GM21737 (cell line): ENCODE data around the gene CSKMT.
A peak's percentile ranks its signal among the peaks of the same experiment; 100 is the strongest.
"Not testable (repeated sequence)": the region's sequence is repeated elsewhere in the genome, so short reads cannot be mapped to it uniquely, and the experiment has no call there.

Experiments used
- ATAC-seq: cut with Tn5 transposase; IDR thresholded peaks from one replicate; pipeline ENCODE4 v1.9.1; 2021; ENCODE audit warnings: mild to moderate bottlenecking, moderate library complexity; ENCODE audit not compliant: unreplicated experiment

Gene CSKMT

DNA sequence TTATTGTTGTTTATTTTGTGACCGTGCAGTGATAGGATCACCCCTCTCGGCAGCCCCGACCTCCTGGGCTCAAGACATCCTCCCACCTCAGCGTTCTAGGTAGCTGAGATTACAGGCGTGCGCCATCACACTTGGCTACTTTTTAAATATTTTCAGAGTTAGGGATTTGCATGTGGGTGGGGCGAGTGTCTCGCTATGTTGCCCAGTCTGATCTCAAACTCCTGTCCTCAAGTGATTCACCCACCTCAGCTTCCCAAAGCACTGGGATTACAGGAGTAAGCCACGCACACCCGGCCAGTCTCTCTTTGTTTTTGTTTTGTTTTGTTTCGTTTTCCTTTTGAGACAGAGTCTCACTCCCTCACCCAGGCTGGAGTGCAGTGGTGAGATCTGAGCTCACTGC, 10.8 kb upstream of the CSKMT start:
- ATAC-seq: no peak

DNA sequence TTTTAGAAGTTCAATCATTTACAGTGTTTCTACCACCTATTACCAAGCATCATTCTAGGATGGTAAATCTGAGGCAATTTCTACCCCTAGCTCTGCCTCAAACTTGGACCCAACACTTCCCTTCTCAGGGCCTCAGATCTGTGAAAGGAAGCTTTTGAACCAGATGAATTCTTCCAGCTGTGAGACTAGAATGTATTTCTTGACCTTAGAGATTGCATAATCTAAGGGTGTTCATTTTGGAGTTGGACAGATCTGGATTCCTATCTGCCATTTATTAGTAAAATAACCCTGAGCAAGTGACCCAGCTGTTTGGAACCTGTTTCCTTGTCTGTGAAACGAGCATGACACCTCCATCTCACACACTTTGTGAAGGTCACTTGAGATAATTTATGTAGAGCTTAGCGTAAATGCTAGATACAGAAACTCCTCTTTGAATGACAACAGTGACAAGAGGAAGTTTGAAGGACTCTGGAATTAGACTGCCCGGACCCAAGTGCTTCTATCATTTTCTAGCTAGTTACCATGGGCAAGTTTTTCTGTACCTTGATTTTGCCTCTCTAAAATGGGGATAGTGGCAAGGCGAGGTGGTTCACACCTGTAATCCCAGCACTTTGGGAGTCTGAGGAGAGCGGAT, 8.2 kb upstream of the CSKMT start:
- ATAC-seq: no peak

DNA sequence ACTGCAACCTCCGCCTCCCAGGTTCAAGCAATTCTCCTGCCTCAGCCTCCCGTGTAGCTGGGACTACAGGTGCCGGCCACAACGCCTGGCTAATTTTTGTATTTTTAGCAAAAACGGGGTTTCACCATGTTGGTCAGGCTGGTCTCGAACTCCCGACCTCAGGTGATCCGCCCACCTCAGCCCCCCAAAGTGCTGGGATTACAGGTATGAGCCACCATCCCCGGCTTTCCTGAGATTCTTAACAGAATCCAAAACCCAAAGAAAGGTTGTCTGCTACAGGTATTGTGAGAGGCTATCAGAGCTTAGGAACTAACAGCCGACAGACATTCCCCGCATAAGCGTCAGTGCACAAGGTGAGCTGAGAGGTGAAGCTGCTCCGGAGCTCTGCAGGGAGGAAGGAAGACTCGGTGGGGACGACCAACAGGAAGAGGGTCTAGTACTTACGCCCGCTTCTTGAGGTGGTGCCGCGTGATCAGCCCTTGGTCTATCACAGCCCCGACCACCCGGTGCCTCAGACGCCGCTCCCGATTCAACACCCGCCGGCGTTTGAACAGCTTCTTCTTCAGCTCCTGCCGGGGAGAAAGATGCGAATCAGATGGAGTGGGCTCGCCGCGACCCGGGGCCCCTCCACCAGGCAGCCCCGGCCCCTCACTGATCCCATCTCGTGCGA, 572 bp upstream of the CSKMT start:
- peak; percentile 29 for ATAC-seq

DNA sequence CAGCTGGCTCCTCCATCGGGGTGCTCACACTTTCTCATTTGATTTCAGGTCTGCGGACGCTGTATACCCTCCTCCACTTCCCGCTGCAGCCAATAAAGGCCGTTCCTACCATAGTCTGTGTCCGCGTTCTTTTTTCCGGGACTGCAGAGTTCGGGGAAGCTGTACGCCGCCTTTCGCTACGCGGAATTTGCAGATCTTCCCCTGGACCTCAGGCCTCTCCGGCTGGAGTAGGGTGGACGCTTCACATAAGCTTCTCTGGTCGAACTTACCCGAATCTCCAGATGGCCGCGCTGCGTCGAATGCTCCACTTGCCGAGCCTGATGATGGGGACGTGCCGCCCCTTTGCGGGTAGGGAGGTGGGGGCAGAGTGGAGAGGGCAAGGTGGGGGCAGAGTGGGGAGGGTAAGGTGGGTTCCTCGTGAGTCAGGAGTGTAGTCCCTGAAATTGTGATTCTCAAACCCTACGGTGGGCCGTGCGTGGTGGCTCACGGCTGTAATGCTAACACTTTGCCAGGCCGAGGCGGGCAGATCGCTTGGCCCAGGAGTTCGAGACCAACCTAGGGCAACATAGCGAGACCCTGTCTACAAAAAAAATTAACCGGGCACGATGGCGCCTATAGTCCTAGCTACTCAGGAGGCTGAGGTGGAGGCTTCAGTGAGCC, 617 bp downstream of the CSKMT start:
- ATAC-seq: no peak

DNA sequence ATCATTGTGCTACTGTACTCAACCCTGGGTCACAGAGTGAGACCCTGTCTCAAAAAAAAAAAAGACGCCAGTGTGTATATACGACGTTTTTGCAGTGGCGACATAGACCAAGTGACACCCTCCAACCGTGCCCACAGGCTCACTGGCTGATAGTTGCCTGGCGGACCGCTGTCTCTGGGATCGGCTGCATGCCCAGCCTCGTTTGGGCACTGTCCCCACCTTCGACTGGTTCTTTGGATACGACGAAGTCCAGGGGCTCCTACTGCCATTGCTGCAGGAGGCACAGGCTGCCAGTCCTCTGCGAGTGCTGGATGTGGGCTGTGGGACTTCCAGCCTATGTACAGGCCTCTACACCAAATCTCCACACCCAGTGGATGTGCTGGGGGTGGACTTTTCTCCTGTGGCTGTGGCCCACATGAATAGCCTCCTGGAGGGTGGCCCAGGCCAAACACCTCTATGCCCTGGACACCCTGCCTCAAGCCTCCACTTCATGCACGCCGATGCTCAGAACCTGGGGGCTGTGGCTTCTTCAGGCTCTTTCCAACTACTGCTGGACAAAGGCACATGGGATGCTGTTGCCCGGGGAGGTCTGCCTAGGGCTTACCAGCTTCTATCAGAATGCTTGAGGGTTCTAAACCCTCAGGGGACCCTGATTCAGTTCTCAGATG, 1.3 kb downstream of the CSKMT start:
- no peak for ATAC-seq

DNA sequence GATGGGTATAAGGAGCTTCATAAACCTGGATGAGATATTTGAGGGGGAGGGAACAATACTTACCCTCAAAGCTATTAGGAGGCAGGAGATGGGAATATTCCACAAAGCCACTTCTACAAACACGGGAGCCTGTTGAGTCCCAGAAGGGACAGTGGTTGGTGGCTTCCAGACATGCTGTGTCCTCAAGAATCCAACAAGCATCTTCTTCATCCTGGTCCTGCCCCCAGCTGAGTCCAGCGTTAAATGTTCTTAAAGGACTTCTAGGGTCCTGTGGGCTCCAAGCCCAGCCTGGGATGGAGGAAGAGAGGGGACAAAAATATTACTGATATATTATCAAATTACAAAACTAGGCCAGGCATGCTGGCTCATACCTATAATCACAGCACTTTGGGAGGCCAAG, 2.3 kb downstream of the CSKMT start:
- no peak for ATAC-seq

DNA sequence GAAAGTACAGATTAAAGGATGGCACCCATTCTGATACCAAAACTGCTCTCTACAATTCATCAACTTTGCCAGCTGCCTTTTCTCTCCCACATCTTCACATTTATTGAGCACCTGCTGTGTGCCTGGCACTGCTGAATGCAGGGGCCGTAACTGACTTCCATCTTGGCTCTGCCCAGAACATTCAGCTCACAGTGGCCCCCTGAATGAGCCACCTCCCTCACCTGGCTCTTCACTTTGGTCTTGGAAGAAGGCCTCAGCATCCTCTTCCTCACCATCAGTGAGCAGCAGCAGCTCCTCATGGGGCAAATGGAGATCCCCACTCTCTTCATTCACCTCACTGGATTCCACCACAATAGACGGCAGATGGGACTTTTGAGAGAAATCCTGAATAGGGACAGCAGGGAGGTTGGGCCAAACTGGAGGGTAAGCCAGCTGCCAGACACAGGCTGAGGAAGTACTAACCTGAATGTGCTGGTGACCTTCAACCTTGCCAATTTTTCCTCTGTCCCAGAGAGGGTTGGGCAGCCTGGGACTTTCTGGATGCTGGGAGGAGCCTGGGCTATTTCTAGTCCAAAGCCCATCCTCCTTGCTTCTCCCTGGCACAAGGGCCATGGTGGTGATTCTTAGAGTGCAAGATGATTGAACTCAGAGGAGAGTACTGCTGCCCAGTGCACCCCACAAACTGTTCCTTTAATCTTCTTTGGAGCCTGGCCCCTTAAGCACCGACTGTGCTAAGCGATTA, 4.5 kb downstream of the CSKMT start:
- no peak for ATAC-seq

DNA sequence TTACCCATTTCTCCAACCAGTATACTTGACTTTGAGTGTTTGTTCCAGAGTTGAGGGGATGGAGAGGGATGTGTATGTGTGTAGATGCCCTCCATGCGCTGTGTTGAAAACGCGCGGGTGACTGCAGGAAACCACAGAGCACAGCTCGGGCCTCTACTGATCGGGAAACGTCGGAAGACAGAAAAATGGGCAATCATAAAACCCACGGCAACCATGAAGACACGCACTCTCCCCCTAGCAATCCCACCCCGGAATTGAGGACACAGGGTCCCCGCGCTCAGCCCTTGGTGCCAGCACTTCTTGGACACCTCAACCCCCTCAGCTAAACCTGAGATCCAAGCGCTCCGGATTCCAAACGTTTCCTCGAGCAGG, 6.1 kb downstream of the CSKMT start:
- no peak for ATAC-seq

DNA sequence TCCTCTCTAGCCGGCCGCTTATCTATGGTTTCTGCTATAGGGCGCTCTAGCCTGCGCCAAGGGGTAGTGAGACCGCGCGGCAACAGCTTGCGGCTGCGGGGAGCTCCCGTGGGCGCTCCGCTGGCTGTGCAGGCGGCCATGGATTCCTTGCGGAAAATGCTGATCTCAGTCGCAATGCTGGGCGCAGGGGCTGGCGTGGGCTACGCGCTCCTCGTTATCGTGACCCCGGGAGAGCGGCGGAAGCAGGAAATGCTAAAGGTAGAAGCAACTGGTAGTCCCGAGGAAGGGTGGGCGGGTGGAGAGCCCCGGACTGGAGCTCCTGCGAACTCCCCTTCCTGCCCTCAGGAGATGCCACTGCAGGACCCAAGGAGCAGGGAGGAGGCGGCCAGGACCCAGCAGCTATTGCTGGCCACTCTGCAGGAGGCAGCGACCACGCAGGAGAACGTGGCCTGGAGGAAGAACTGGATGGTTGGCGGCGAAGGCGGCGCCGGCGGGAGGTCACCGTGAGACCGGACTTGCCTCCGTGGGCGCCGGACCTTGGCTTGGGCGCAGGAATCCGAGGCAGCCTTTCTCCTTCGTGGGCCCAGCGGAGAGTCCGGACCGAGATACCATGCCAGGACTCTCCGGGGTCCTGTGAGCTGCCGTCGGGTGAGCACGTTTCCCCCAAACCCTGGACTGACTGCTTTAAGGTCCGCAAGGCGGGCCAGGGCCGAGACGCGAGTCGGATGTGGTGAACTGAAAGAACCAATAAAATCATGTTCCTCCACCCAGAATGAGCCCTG, 6.7 kb downstream of the CSKMT start, which contains the start of the genes LBHD1 and UQCC3:
Gene LBHD1 (minus strand): TSS at position 660 of the 782 bp plus-strand sequence. CDS start 2,236 bp downstream, outside the sequence.
Gene UQCC3 (plus strand): TSS at position 66 of the 782 bp plus-strand sequence. CDS start 73 bp downstream, at position 139.
- peak; percentile 45 for ATAC-seq

DNA sequence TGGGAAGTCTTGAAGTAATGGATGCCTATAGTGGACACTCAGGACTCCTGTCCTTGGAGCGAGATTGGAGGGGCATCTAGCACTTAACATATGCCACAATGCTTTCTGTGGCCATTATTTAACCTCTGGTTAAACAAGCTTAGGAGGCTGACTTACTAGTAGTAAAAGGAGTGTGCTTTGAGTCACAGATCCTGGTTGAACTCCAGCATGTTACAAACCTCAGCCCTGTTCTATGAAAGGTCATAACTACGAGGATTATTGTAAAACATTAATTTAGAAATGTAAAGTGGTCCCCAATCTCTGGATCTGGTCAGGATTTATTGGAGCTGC, 8.0 kb downstream of the CSKMT start:
- ATAC-seq: no peak

DNA sequence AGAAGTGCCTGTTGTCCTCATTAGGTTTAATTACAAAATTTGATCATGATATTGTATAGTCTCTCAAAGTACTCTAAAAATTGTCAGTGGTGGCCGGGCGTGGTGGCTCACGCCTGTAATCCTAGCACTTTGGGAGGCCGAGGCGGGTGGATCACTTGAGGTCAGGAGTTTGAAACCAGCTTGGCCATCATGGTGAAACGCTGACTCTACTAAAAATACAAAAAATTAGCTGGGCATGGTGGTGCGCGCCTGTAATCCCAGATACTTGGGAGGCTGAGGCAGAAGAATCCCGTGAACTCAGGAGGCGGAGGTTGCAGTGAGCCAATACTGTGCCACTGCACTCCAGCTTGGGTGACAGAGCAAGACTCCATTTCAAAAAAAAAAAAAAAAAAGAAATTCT, 10.3 kb downstream of the CSKMT start:
- not testable (repeated sequence) for ATAC-seq

DNA sequence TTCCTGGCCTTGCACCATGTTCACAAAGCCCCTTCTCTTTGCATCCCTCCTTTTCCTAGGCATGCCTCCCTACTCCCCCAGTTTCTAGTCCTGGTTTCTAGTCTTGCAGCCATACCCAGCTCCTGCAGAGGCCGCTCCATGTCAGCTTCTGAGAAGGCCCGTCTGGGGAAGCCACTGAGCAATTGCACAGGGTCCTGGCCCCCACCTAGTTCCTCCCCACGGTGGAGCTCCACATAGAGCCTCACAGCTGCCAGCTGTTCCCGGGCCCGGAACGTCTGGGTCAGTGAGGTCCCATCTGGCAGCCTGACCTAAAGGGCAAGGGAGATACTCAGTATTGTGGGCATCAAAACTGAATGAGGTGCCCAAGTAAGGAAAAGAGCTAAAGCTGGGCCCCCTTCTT, 11.6 kb downstream of the CSKMT start:
- ATAC-seq: no peak

DNA sequence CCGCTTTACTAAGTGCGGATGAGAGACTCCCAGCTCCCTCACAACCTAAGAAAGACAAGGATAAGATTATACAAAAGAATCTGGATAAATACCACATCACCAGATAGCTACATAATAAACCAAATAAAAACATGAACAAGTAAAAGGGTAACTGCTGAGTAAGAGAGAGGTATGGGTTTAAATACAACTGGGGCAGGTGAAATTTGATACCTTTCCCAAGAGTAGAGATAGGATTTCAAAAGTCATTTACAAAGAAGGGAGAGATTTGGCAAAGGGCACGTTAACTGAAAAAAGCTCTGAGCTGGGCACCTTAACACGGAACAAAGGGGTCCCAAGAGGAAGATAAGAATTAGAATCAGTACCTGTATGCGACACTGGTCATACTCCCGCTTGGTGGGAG, 12.0 kb downstream of the CSKMT start:
- ATAC-seq: no peak

DNA sequence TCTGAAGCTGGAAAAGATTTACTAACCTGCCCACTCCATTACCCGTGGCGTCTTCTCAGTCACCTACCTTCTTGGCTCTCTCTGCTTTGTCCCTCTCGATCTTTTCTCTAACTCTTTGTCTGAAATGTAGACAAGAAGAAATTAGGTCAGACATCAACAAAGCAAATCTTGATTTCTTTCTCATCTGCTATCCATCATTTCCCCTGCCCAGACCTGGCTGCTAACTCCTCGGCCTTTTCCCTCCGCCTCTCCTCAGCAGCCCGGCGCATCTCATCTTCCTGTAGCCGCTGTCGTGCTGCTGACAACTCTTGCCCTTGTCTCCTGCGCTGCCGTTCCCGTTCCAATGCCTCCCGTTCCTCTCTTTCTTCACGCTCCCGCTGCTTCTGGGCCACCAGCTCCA, 12.6 kb downstream of the CSKMT start:
- no peak for ATAC-seq

DNA sequence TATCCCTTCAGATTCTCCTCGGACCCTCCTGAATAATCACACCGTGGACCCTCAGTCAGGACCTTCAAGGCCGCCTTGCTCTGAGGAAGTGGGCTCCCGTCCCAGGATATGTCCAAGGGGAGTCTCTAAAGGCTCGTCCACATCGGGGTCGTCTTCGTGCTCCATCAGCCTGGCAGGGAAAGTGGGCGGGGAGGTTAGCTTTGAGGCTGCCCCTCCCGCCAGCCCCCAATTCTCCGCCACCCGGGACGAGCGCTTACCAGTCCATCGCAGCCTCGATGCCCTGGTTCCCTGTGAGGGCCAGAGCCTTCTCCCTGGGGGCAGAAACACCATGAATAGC, 13.3 kb downstream of the CSKMT start:
- peak; percentile 14 for ATAC-seq

DNA sequence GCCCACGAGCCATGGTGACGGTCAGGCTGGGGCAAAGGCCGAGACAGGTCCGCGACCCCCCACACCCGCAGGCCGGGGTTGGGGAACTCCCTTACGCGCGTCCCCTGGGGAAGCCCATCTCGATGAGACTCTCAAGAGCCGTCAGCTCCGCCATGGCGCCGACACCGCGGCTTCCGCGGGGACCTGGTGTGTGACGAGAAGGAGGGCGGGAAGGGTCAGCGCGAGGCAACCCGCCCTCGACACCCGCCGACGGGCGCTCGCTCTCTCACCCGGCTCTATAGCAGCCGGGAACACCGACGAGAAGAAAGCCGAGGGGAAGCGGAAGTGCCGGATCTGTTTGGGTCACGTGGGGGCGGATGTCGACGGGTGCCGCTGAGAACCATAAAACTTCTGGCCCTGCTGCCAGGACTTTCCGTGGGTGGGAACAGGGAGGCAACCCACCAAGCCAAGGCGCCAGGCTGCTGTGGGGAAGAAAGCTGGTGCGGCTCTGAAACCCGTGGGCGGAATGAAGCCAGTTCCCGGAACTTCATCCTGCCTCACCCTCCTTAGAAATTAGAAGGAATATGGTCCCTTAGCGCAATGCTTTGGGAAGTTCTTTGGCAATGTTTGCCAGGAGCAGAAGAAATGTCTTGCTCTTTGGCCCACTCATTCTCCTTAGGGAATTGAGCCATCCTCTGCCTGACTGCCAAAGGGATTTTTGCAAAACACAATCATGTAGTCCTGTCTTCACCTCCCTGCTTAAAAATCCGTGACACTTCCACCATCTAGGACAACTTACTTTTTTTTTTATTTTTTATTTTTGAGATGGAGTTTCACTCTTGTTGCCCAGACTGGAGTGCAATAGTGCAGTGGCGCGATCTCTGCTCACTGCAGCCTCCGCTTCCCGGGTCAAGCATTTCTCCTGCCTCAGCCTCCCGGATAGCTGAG, 13.9 kb downstream of the CSKMT start, which contains the start of gene UBXN1:
Gene UBXN1 (minus strand): TSS at position 304 of the 927 bp plus-strand sequence. CDS start 150 bp downstream, at position 154.
- peak; percentile 63 for ATAC-seq

DNA sequence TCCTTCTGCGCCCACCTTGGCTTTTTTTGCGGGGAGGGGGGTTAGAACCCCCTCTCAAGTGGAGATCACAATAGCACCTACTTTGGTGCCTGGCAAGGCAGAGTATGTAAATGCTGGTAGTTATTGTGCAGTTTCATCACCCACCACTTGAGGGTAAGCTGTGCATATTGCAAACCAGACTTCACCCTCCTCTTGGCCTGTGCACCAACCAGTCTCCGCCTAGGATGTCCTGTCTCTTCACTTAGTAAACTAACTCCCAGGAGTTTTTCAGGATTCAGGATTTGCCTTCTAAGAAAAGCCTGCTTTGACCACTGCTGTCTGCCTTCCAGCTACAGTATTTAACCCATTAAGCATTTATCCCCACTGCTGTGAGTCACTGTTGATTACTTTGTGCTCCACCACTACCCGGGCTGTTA, 15.7 kb downstream of the CSKMT start:
- no peak for ATAC-seq

DNA sequence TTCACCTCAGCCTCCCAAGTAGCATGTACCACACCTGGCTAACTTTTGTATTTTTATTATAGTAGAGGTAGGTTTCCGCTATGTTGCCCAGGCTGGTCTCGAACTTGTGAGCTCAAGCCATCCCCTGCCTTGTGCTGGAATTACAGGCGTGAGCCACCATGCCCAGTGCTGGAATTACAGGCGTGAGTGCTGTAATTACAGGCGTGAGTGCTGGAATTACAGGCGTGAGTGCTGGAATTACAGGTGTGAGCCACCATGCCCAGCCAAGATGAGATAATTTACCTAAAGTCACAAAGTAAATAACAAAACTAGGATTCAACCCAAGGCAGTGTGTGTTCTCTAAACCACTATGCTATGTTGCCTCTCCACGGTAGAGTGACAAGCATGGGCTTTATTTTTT, 17.4 kb downstream of the CSKMT start:
- ATAC-seq: no peak
